ENCODE results near the gene TMEM140. TPM values are rescaled to one million over a fixed set of nuclear protein-coding genes. Genes with fewer than 3 reads are reported as not detected.

TMEM140 gene
- total RNA-seq, 1 donor from 2014 or later, result 4.8 TPM

DNA sequence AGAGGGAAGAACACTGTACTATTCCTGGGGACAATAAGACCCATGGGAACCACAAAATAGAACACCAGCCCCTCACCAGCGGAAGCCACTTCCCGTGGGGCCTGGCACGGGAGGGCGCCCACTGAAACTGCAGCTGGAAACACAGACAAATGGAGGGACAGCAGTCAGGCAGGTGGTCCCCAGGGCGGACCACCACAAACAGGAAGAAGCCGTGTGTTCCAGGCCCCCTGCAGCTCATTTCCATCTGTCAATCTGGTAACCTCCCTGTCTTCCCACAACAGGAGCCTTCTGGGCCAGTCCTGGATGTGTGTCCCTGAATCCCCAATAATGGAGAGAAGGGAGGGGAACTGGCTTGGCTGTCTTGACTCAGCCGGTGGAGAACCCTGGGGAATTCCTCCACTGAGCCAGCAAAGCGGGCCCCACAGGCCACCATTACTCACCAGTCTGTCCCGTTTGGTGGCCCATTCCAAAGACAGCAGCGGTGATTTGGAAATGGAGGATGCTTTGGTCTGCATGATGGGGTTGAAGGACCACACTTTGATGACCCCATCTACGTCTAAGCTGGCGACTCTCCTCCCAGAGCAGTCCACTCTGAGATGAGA lies 46.7 kb downstream of the TMEM140 start:
- Mint-ChIP-seq H3K27me3 (ENCODE audit: low read depth) (no peaks in the 10 kb centered on the region), H3K9me3 (no peaks in the 10 kb centered on the region), H3K36me3 (ENCODE audit: low read depth) (peaks cover 76% of the 10 kb centered on the region), H3K27ac (no peak overlapping the region), H3K4me3 (ENCODE audit: low read depth) (no peak overlapping the region), H3K4me1 (ENCODE audit: low read depth) (peaks cover 3% of the 10 kb centered on the region)
- intact Hi-C loops (cut with micrococcal nuclease), result no loop called here
- no peak for DNase-seq (ENCODE audit: low spot score)

DNA sequence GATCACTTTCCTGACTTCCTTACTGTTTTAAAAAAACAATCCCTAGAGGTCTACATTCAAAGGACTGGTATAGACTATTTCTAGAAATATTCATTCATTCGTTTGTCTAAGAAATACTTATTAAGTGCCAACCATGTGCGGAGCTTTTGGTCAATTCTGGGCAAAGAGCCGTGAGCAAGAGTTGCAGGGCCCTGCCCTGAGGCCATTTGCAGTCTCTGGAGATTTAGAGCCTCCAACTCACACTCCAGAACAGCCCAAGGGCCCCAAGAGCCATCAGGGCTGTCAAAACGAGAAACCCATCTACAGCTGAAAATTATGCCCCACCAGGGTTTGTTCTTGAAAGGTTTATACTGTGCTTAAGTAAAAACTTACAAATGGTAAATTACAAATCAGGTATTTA lies 47.3 kb downstream of the TMEM140 start:
- no peaks in the 10 kb centered on the region for H3K27me3 Mint-ChIP-seq (ENCODE audit: low read depth)
- H3K4me1 Mint-ChIP-seq (ENCODE audit: low read depth), result peaks cover 3% of the 10 kb centered on the region
- no peak overlapping the region for H3K4me3 Mint-ChIP-seq (ENCODE audit: low read depth)
- no peak for DNase-seq (ENCODE audit: low spot score)
- H3K36me3 Mint-ChIP-seq (ENCODE audit: low read depth), result peaks cover 75% of the 10 kb centered on the region
- intact Hi-C loops (cut with micrococcal nuclease), result no loop called here
- H3K9me3 Mint-ChIP-seq, result no peaks in the 10 kb centered on the region
- no peak overlapping the region for H3K27ac Mint-ChIP-seq

GRCh38 chr7:135195968-135196629 lies 48.2 kb downstream of the TMEM140 start:
- Mint-ChIP-seq H3K36me3 (ENCODE audit: low read depth) (peaks cover 66% of the 10 kb centered on the region), H3K27me3 (ENCODE audit: low read depth) (no peaks in the 10 kb centered on the region), H3K4me1 (ENCODE audit: low read depth) (peaks cover 3% of the 10 kb centered on the region), H3K27ac (no peak overlapping the region), H3K9me3 (no peaks in the 10 kb centered on the region), H3K4me3 (ENCODE audit: low read depth) (no peak overlapping the region)
- intact Hi-C loops (cut with micrococcal nuclease), result no loop called here
- DNase-seq (ENCODE audit: low spot score), result no peak

GRCh38 chr7:135197343-135197742 lies 49.5 kb downstream of the TMEM140 start:
- Mint-ChIP-seq H3K27me3 (ENCODE audit: low read depth) (no peaks in the 10 kb centered on the region), H3K36me3 (ENCODE audit: low read depth) (peaks cover 67% of the 10 kb centered on the region), H3K4me1 (ENCODE audit: low read depth) (peaks cover 7% of the 10 kb centered on the region), H3K9me3 (no peaks in the 10 kb centered on the region), H3K27ac (no peak overlapping the region), H3K4me3 (ENCODE audit: low read depth) (no peak overlapping the region)
- no peak for DNase-seq (ENCODE audit: low spot score)
- intact Hi-C loops (cut with micrococcal nuclease), result no loop called here

- no peak for DNase-seq (ENCODE audit: low spot score)
- H3K27ac Mint-ChIP-seq, result no peak overlapping the region
These were observed 50.2 kb downstream of the TMEM140 start for GRCh38 chr7:135197906-135198655.

DNA sequence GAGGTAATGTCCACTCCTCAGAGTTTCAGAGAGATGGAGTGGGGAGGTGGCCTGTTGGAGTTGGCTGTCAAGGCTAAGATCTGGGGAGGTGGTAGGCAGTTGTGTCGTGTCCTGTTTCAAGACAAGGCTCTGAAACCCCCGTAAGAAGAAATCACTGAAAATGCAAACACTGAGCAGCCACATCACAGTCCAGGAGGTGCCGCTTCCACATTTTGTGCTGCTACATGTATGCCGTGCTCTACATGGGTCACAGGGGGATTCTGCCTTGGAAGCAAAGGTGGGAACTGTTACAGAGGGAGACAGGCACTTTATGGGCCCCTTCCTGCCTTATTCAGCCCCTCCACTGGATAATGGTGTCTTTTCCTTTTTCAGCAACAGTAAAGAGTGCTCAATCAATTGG lies 51.6 kb downstream of the TMEM140 start:
- no peak for DNase-seq (ENCODE audit: low spot score)
- intact Hi-C loops (cut with micrococcal nuclease), result no loop called here
- Mint-ChIP-seq H3K4me3 (ENCODE audit: low read depth) (no peak overlapping the region), H3K27me3 (ENCODE audit: low read depth) (no peaks in the 10 kb centered on the region), H3K27ac (no peak overlapping the region), H3K4me1 (ENCODE audit: low read depth) (peaks cover 18% of the 10 kb centered on the region), H3K36me3 (ENCODE audit: low read depth) (peaks cover 59% of the 10 kb centered on the region), H3K9me3 (no peaks in the 10 kb centered on the region)

More at GRCh38 chr7:135197906-135198655, 50.2 kb downstream of the TMEM140 start:
- intact Hi-C loops (cut with micrococcal nuclease), result no loop called here
- no peaks in the 10 kb centered on the region for H3K27me3 Mint-ChIP-seq (ENCODE audit: low read depth)
- peaks cover 61% of the 10 kb centered on the region for H3K36me3 Mint-ChIP-seq (ENCODE audit: low read depth)
- H3K9me3 Mint-ChIP-seq, result no peaks in the 10 kb centered on the region
- no peak overlapping the region for H3K4me3 Mint-ChIP-seq (ENCODE audit: low read depth)
- peaks cover 11% of the 10 kb centered on the region for H3K4me1 Mint-ChIP-seq (ENCODE audit: low read depth)

DNA sequence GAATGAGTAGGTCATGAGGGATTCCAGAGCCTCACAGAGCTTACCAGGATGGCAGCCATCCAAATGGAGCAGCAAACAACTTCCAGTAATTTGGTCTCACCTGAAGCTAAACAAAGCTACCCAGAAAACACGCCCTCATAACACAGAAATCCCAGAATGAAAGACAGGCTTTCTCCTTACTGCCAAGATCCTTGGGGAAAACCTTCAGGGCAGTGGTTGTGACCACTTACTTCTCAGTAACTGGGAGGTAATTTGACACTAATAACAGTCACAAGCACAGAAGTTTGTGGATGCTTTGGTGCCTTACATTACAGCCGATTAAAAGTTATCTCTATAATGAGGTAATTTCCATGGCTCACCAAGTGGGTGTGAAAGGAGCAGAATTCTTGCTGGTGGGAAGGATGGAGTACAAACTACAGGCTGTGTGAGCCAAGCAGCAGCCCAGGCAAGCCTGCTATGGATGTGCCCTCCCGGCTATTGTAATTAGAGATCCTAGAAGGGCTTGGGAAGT lies 53.0 kb downstream of the TMEM140 start:
- H3K27me3 Mint-ChIP-seq (ENCODE audit: low read depth), result no peaks in the 10 kb centered on the region
- intact Hi-C loops (cut with micrococcal nuclease), result no loop called here
- no peak overlapping the region for H3K27ac Mint-ChIP-seq
- H3K9me3 Mint-ChIP-seq, result no peaks in the 10 kb centered on the region
- DNase-seq (ENCODE audit: low spot score), result no peak
- H3K36me3 Mint-ChIP-seq (ENCODE audit: low read depth), result peaks cover 54% of the 10 kb centered on the region
- H3K4me1 Mint-ChIP-seq (ENCODE audit: low read depth), result peaks cover 18% of the 10 kb centered on the region
- no peak overlapping the region for H3K4me3 Mint-ChIP-seq (ENCODE audit: low read depth)

GRCh38 chr7:135201350-135201749 lies 53.5 kb downstream of the TMEM140 start:
- DNase-seq (ENCODE audit: low spot score), result no peak
- intact Hi-C loops (cut with micrococcal nuclease), result no loop called here
- no peaks in the 10 kb centered on the region for H3K27me3 Mint-ChIP-seq (ENCODE audit: low read depth)
- no peak overlapping the region for H3K4me3 Mint-ChIP-seq (ENCODE audit: low read depth)
- H3K4me1 Mint-ChIP-seq (ENCODE audit: low read depth), result peaks cover 20% of the 10 kb centered on the region
- H3K27ac Mint-ChIP-seq, result no peak overlapping the region
- H3K36me3 Mint-ChIP-seq (ENCODE audit: low read depth), result peaks cover 53% of the 10 kb centered on the region
- no peaks in the 10 kb centered on the region for H3K9me3 Mint-ChIP-seq

- no peak overlapping the region for H3K27ac Mint-ChIP-seq
- H3K4me3 Mint-ChIP-seq (ENCODE audit: low read depth), result no peak overlapping the region
- peaks cover 36% of the 10 kb centered on the region for H3K36me3 Mint-ChIP-seq (ENCODE audit: low read depth)
- no peaks in the 10 kb centered on the region for H3K9me3 Mint-ChIP-seq
- DNase-seq (ENCODE audit: low spot score), result no peak
- intact Hi-C loops (cut with micrococcal nuclease), result no loop called here
- H3K27me3 Mint-ChIP-seq (ENCODE audit: low read depth), result no peaks in the 10 kb centered on the region
- peaks cover 34% of the 10 kb centered on the region for H3K4me1 Mint-ChIP-seq (ENCODE audit: low read depth)
These were observed 56.5 kb downstream of the TMEM140 start for GRCh38 chr7:135204341-135204749.

GRCh38 chr7:135204876-135205275 lies 57.0 kb downstream of the TMEM140 start:
- intact Hi-C loops (cut with micrococcal nuclease), result no loop called here
- Mint-ChIP-seq H3K4me1 (ENCODE audit: low read depth) (peaks cover 36% of the 10 kb centered on the region), H3K36me3 (ENCODE audit: low read depth) (peaks cover 31% of the 10 kb centered on the region), H3K4me3 (ENCODE audit: low read depth) (no peak overlapping the region), H3K27me3 (ENCODE audit: low read depth) (no peaks in the 10 kb centered on the region), H3K9me3 (no peaks in the 10 kb centered on the region), H3K27ac (no peak overlapping the region)
- no peak for DNase-seq (ENCODE audit: low spot score)

- no peak overlapping the region for H3K4me3 Mint-ChIP-seq (ENCODE audit: low read depth)
- H3K27me3 Mint-ChIP-seq (ENCODE audit: low read depth), result no peaks in the 10 kb centered on the region
- intact Hi-C loops (cut with micrococcal nuclease), result no loop called here
- peaks cover 31% of the 10 kb centered on the region for H3K36me3 Mint-ChIP-seq (ENCODE audit: low read depth)
- peaks cover 45% of the 10 kb centered on the region for H3K4me1 Mint-ChIP-seq (ENCODE audit: low read depth)
- H3K9me3 Mint-ChIP-seq, result no peaks in the 10 kb centered on the region
- no peak for DNase-seq (ENCODE audit: low spot score)
- no peak overlapping the region for H3K27ac Mint-ChIP-seq
These were observed 58.0 kb downstream of the TMEM140 start for GRCh38 chr7:135205850-135206249.

DNA sequence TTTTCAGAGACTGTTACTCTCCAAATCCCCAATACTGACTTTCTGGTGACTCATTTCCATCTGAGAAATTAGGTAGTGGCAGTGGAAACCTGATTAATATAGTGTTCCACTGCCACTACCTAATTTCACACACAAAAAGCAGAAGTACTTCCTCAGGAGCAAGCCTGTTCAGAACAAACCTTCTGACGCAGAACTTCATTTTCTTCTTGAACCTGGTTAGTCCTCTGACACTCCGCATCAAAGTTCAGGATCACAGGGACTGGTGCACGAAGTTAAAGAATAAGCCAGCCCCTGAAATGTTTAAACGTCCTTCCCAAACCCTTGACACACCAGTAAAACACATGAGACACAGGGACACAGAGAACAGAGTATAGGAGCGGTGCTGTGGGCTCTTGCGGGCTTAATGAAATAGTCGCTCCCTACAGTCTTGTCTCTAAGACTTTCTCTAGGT lies 59.1 kb downstream of the TMEM140 start:
- intact Hi-C loops (cut with micrococcal nuclease), result no loop called here

More for the DNA sequence above, 59.1 kb downstream of the TMEM140 start:
- peaks cover 46% of the 10 kb centered on the region for H3K4me1 Mint-ChIP-seq (ENCODE audit: low read depth)
- no peak for DNase-seq (ENCODE audit: low spot score)
- H3K36me3 Mint-ChIP-seq (ENCODE audit: low read depth), result peaks cover 26% of the 10 kb centered on the region
- no peaks in the 10 kb centered on the region for H3K27me3 Mint-ChIP-seq (ENCODE audit: low read depth)
- no peak overlapping the region for H3K4me3 Mint-ChIP-seq (ENCODE audit: low read depth)
- H3K9me3 Mint-ChIP-seq, result no peaks in the 10 kb centered on the region
- H3K27ac Mint-ChIP-seq, result no peak overlapping the region

All from activated T-helper 2 cell treated with anti-CD3 and anti-CD28 coated beads, Interferon-gamma antibody, Interleukin-2, Interleukin-4, amounts not matched to agents 10 μg/mL and 5 μg/mL and 100 μg/mL, durations not matched to agents 14 hours and 24 hours and 36 hours (primary cell).